HG02938 (cell line): ENCODE results near the gene PIEZO1.
"Not testable (repeated sequence)": the region's sequence is repeated elsewhere in the genome, so short reads cannot be mapped to it uniquely, and the experiment has no call there.

Experiments used
- ATAC-seq: cut with Tn5 transposase; IDR thresholded peaks from one replicate; pipeline ENCODE4 v1.9.1; 2021; ENCODE audit warnings: mild to moderate bottlenecking, moderate library complexity; ENCODE audit not compliant: unreplicated experiment

PIEZO1 gene

DNA sequence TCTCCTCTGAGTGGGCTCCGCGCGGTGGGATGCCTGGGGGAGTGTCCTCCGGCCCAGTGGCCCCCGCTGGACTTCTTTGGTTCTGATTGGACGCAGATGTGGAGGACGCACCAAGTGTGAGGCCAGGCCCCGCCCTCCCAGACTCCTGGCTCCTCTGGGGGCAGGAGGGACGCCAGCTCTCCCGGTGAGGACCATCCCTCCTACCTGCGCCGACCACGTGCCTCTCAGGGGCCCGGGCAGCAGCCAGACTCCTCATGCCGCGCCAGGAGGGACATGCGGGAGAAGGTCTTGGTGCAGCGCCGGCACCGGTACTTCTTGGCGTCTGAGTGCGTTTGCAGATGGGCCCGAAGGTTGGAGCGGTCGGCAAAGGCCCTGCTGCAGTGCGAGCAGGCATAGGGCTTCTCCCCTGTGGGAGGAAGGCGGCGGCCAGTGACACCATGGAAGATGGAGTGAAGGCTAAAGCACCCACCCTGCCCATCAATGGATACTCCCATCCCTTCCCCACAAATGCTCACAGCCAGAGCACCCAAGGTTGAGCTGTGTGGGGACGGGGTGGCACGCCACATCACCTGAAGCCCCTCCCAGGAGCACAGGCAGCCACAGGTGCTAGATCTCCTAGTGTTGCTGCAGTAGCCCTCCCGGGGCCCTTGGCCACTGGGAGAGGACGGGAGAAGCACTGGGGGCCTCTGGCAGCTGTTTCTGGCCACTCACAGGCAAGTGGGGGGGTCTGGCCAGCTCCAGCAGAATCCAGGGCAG, 106.6 kb downstream of the PIEZO1 start:
- ATAC-seq, result no peak

DNA sequence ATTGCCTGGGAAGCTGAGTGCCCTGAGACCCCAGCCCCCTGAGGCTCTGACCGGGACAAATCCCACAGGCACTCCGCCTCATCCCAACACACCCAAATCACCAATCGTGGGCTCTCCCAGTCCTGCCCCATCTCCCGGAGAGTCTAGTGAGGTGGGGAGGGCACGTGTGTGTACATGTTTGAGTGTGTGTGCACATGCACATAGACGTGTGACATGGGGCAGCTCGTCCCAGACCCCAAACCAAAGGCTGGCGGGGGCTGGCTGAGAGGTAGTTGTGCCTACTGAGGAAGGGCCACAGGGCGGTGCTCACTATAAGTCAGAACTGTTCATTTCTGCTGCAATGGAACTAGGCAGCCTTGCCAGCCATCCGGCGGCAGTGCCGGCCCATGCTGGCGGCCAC, 107.3 kb downstream of the PIEZO1 start:
- no peak for ATAC-seq

DNA sequence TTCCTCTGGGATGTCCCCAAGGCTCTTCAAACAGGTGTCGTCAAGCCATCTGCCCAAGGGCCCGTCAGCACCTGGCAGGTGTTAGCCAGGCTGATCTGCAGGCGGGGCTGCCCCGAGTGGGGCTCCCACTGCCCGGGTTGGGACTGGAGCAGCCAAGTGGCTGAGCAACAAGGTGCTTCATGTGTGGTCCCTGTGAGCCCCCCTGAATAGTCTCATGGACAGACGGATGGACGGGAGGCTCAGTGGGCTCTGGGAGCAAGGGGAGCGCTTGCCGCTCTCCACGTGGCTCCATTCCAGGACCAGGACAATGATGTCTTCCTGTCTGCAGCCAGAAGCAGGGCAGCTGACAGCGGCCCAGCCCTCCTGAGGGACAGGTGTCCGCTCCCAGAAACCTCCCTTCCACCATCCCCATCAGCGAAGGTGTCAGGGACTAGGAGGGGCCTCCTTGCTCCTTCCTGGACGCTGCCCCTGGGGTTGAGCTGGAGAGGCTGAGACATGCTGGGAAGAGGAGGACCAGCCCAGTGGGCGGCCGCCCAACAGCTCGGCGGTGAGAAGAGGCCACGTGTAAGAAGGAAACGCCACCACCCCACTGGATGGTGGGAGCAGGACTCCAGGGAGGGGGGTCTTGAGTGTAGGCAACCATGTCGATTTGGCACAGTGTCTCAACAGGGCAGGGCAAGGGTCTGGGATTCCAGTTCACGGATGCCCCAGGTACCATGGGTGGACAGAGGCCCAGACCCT, 108.3 kb downstream of the PIEZO1 start:
- no peak for ATAC-seq

DNA sequence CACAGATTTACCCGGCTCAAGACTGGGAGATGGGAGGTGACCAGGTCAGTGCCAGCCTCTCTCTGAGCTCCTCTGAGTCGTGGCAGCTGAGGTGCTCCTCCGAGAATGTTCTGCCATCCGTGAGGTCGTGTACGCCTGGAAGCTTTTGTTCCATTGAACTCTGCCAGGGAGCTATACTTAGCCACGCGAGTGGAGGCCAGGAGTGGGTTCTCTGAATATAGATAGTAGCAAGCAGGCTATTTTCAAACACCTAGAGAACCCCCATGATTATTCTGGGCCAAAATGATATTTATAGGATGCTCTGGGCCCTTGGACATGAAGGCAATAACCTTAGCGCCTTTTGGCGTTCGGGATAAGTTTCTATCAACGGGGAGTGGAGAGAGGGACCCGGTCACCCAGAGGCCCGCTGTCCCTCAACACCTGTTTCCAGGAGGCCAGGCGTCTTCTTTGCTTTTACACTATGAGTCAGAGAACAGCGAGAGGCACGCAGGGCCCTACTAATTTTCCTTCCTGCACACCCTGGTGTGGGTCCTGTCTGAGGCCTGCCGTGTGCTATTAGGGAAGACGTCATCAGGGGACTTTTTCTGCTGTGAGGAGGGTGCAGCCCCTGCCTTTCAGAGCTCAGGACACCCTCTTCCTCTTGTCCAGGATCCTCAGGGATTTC, 111.2 kb downstream of the PIEZO1 start:
- no peak for ATAC-seq

DNA sequence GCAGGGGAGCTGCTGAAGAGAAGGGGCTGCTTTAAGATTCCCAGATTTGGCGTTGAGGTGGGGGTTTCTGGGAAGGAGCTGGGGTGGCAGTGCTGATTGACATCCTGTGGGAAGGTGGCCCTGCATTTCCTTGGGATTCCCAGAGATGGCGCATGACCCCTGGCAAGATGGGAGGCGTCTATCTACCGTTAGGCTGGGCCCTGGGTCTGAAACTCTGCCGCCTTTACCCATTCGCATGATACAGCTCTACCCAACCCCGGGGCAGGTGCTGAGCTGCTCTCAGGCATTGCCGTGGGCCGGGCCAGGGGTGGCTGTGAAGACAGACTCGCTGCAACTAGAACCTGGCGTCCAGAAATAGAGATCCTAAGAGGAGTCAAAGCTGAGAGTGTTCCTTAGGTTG, 112.2 kb downstream of the PIEZO1 start:
- no peak for ATAC-seq

DNA sequence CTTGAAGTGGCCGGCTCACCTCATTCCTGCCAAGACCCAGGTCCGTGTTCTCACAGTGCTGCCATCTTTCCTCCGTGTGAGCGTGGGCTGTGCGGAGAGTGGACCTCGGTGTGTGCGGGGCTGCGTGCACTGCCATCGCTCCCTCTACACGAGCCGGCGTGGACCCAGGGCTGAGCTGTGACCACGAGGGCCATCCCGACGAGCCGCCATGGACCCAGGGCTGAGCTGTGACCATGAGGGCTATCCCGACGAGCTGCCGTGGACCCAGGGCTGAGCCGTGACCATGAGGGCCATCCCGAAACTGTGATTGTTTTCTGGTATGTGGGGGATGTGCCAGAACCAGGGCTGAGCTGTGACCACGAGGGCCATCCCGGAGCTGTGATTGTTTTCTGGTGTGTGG, 113.2 kb downstream of the PIEZO1 start:
- ATAC-seq, result no peak

DNA sequence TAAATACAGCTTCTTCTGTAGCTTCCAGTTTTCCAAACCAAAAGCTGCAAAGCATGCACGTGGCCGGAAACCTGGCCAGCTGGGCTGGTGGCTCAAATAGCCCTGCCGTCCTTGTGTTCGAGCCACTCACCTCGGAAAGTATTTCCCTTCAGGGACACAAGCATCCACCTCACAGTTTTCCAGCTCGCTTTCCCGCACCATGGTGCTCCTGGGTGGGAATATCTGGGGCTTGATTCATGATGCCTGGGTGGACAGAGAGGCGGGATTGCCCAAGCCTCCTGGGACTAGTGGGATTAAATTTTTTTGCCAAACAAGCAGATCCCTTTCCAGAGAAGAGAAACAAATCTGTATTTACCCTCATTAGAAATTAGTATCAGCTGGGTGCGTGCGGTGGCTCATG, 115.0 kb downstream of the PIEZO1 start:
- ATAC-seq, result no peak

DNA sequence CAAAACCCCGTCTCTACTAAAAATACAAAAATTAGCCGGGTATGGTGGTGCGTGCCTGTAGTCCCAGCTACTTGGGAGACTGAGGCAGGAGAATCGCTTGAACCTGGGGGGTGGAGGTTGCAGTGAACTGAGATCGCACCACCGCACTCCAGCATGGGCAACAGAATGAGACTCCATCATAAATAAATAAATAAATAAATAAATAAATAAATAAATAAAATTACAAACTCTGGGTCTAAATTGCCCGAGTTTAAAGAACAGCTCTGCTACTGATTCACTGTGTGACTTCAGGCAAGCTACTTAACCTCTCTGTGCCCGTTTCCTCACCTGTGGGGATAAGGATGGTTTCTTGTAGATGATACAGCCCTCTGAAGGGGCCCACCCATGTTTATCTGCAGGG, 115.5 kb downstream of the PIEZO1 start:
- ATAC-seq, result not testable (repeated sequence)

DNA sequence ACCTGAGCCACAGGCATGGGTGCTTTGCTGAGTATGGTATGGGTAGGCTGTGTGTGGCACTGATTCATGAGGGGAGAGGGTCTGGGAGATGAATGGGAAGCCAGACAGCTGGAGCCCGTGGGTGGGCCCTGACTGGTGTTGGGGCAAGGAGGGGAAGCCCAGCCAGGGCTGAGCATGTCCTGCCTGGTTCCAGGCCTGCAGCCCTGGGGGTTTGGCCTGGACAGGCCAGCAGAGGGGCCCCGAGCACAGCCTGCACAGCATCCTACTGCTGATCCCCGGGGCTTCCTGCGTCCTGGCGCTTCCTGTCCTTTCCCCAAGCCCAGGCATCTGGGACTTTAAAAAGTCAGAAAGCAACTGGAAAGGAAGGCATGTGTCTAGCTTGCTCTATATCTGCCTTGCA, 117.6 kb downstream of the PIEZO1 start:
- no peak for ATAC-seq

DNA sequence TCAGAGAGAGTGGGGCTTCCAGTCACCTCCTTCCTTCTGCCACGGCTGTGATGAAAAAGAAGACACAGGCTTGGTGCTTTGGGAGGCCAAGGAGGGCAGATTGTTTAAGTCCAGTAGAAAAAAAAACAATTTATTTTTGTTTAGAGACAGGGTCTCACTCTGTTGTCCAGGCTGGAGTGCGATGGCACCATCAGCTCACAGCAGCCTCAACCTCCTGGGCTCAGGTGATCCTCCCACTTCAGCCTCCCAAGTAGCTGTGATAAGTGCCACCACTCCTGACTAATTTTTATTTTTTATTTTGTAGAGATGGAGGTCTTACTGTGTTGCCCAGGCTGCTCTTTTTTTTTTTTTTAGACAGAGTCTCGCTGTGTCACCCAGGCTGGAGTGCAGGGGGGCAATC, 119.5 kb downstream of the PIEZO1 start:
- no peak for ATAC-seq
